IPS DF 4.7 (cell line): ENCODE data around the gene KRT79.
A peak's percentile ranks its signal among the peaks of the same experiment; 100 is the strongest.

Source experiments
- DNase-seq: peaks from one replicate; pipeline ENCODE4 v3.0.0-alpha.2; 2013; ENCODE audit warnings: low spot score; ENCODE audit errors: extremely low read depth

The KRT79 gene

DNA sequence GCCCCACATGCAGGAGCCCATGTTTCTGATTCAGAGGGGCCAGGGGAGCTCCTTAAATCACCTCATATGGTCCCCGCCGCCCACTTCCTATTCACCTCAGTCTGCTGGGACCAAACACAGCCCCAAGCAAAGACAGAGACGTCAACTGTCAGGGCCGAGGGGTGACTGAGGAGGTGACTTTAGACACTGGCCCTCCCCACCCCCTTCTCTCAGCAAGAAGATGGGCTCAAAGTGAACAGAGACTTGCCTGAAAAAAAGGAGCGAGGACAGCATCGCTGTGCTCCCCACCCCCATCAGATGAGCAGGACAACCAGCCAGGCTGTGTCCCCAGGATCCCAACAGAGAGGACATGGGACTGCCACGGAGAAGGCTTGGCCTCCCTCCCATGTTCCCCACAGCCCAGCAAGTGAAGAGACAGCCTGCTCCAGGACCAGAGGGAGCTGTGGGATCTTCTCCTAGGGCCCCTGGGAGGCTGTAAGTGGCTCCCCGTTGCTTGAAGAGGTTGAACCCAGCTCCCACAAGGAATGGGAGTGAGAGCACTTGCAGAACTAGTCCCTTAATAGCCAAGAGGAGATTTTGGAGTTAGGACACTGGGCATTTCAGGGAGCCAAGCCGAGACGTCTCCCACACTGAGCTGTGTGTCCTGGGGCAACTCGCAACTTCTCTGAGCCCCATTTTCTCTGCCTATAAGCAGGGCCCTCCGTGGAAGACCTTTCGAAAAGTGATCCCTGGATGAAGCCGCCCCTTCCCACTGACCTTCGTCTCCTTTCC, 1.3 kb upstream of the KRT79 start:
- no peak for DNase-seq

- DNase-seq = no peak
These were observed 553 bp upstream of the KRT79 start for GRCh38 chr12:52834727-52835001.

GRCh38 chr12:52832985-52833905, 866 bp downstream of the KRT79 start:
- no peak for DNase-seq

DNA sequence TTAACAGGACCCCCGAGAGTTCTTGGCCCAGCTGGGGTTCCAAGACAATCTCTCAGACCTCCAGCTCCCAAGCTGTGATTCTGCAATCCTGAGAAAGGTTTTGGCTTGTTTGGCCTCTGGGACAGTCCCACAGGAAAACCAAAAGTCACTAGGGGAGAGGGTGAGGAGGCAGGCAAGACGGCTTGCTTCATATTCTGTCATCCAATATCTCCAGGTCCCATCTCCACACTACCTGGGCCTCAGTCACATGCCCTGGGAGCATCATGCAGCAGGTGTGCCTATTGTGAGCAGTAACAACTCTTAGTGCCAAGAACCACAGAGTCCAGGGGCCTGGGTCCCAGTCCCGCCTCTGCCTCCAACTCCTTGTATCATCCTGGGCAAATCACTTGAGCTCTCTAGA, 1.7 kb downstream of the KRT79 start:
- no peak for DNase-seq

GRCh38 chr12:52831251-52831650, 2.9 kb downstream of the KRT79 start:
- DNase-seq = no peak

- DNase-seq = no peak
These were observed 3.9 kb downstream of the KRT79 start for GRCh38 chr12:52829986-52830770.

DNA sequence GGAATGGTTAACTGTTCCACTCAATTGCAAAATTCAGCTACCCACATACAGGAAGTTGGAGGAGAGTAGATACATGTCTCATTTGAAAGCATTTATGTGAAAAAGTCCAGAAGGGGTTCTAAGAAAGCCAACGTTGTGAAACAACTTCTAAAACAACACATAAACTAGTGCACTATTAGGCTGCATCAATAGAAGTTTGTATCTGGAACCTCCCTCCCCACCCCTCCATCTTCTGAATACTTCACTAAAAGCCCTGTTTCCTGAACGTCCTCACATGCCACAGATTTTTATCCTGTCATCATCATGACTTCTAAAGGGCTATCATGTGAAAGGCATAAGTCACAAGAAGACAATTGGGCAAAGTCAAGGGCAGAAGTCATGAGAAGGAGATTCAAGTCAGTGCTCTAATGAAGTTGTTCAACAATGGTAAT, 5.5 kb downstream of the KRT79 start:
- no peak for DNase-seq

GRCh38 chr12:52828156-52828555, 6.0 kb downstream of the KRT79 start:
- no peak for DNase-seq

- no peak for DNase-seq
These were observed 6.5 kb downstream of the KRT79 start for GRCh38 chr12:52827499-52828090.

- DNase-seq = peak; percentile 33
These were observed 7.3 kb downstream of the KRT79 start for GRCh38 chr12:52826611-52827498.

DNA sequence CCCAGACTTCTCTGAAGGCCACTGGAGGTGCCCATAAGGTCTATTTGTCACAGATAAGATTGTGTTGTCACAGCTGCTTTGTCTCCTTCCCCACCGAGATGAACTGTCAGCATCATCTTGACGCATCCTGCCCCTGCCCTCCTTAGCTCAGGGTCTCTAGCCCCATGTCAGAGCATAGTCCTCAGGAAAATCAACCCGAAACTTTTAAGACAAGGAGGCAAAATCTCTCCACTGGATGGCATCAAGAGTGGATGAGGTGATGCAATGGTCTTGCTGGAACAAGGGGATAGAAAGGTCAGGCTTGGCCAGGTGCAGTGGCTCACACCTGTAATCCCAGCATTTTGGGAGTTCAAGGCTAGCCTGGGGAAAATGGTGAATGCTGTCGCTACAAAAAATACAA, 8.2 kb downstream of the KRT79 start:
- no peak for DNase-seq

DNA sequence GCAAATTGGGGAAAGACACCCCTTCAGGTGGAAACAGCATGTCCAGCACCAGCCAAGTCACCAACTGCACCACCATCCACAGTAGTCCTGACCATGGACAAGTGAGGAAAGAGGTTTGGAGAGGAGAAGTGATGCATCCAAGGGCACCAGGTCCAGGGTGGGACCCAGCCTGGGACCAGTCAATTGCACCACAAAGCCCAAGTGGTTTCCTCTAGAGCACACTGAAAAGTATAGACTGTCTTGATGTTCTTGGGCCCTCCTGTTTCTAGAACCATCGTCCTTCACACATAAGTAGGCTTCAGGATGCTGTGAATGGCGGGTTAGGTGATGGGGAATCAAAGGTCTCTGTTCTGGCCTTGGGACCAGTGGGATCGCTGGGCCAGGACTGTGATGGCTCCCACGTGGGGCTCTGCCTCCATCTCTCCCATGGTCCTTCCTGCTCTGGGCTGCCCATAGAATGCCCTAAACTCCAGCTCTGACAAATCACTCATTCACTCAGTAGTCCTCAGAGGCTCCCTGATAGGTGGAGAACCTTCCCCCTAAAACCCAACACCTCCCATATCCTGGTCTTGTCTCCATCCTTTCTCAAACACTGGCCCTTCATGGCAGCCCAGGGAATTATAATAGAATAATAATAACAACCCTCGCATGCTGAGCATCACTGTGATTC, 9.2 kb downstream of the KRT79 start:
- DNase-seq = no peak

DNA sequence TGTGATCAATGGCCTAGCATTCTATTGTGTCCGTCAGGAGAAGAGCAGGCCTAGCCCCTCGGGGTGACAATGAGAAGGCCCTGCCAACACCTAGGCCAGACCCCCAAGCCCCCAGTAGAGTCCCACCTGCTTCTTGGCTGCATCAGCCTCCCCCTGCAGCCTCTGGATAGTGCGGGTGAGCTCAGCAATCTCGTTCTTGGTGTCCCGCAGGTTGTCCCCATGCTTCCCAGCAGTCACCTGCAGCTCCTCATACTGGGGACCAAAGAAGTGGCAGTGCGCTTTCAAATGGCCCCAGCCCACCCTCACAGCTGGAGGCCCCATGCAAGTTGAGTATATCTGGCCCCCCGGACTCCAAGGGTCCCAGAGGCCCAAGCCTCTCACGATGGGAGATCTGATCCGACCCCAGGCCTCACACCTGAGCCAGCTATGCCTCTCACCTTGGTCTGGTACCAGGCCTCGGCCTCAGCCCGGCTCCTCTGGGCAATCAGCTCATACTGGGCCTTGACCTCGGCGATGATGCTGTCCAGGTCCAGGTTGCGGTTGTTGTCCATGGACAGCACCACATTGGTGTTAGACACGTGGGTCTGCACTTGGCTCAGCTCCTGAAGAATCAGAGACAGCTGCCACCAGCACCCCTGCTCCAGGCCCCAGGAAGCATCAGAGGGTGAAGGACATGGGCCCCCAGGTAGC, 10.2 kb downstream of the KRT79 start:
- no peak for DNase-seq

DNA sequence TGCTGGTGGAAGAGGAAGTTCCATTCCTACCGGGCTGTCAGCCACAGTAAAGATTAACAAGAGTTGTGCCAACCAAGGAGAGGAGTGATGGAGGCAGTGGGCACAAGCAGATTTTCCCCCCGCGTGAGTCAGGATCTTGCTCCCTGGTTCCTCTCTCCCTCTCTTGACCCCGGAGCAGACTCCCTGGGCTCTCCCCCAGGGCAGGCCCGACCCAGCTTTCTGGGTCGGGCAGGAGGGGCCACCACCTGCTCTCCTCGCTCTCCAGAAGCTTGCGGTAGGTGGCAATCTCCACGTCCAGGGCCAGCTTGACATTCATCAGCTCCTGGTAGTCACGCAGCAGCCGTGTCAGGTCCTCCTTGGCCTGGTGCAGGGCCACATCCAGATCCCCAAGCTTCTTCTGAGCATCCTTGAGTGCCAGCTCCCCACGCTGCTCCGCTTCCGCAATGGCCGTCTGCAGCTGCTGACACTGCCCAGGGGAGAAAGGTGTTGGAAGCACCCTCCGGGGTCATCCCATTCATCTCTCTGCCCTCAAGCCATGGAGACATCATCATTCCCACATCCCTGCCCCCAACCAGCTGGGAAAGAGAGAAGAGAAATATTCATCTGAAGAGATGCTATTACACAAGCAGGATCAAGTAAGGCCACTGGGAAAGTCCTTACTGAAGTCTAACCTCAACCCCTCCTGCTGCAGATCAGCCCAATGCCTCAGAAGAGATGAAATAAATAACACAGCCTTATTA, 11.2 kb downstream of the KRT79 start:
- DNase-seq = no peak

- DNase-seq = no peak
These were observed 12.1 kb downstream of the KRT79 start for GRCh38 chr12:52821826-52822660.

- DNase-seq = no peak
These were observed 12.9 kb downstream of the KRT79 start for GRCh38 chr12:52821071-52821730.

DNA sequence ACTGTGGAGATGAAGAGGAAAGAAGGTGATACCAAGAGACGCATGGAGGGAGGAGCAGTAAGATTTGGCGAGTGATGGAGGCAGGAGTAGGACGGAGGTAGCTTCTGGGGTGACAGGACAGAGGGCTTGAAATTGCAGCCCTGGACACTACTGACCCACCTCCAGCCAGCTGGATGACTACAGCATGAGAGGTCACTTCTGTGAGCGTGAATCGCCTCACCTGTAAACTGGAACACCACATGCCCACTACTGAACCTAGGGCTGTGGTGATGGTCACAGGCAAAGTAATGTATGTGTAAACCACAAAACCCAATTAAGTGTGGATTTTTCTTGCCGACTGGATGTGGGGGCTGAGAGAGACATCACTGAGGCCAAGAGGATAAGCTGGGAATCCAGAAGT, 13.6 kb downstream of the KRT79 start:
- no peak for DNase-seq
